ENCODE results near the gene ZFP42.

DNA sequence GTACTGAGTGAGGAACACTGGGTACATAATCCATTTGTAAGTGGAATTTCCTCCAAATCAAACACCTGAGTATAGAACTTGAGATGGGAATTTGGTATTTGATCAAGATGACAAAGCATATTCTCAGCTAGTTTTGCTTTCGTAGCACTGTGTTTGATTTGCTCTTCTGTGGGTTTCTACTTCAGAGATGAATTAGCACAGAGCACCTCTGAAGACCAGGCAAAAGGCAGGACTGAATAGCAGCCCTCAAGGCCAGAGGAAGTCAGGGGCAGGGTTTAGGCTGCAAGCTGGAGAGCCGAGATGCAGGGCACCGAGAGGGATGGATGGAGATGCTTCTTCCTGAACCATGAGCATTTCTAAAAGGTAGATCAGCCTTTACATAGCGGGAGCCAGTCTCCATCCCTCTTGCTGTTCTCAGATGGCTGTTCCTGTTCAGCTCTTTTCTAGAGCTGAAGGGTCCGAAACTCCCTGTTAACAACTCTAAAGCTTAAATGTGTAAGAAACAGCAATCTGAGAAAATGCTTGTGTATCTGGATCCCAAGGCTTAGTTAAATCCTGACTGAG lies 10.8 kb downstream of the ZFP42 start:
- TF ChIP-seq CTCF (IDR thresholded peaks at IDR 0.05; ENCODE audit: insufficient read depth, low read length) (no peak), REST (IDR thresholded peaks at IDR 0.05; ENCODE audit: insufficient replicate concordance, low read depth) (no peak), POLR2AphosphoS5 (IDR thresholded peaks at IDR 0.05; ENCODE audit: low read depth) (no peak), GABPA (IDR thresholded peaks at IDR 0.05; ENCODE audit: low read depth) (no peak), SPI1 (IDR thresholded peaks at IDR 0.05; ENCODE audit: borderline replicate concordance, low read depth) (no peak)
